Activated CD8-positive, alpha-beta memory T cell treated with anti-CD3 and anti-CD28 coated beads for 36 hours (primary cell): ENCODE measurements around the gene ATXN10. TPM values are rescaled to one million over a fixed set of nuclear protein-coding genes. Genes with fewer than 3 reads are reported as not detected.
"Not testable (repeated sequence)": the region's sequence is repeated elsewhere in the genome, so short reads cannot be mapped to it uniquely, and the experiment has no call there.

ENCODE experiments used
- CTCF ChIA-PET: fragments of 350-600 bp; sonication (Branson Sonifier 250); formaldehyde crosslinking; loops from one replicate; lab custom pipeline; 2021; ENCODE audit warnings: antibody characterized with exemption; lab: Charles Lee
- POLR2A ChIA-PET: fragments of 350-600 bp; sonication (Branson Sonifier 250); formaldehyde crosslinking; loops from one replicate; lab custom pipeline; 2021; ENCODE audit warnings: antibody characterized with exemption; lab: Charles Lee
- total RNA-seq, 2 experiments: library from RNA; stranded (reverse); gene quantifications; one replicate each; pipeline ENCODE4 v1.2.3, GENCODE V29; 2021

Gene ATXN10
- total RNA-seq, 2 experiments from 2014 or later: 105 to 120 TPM

DNA sequence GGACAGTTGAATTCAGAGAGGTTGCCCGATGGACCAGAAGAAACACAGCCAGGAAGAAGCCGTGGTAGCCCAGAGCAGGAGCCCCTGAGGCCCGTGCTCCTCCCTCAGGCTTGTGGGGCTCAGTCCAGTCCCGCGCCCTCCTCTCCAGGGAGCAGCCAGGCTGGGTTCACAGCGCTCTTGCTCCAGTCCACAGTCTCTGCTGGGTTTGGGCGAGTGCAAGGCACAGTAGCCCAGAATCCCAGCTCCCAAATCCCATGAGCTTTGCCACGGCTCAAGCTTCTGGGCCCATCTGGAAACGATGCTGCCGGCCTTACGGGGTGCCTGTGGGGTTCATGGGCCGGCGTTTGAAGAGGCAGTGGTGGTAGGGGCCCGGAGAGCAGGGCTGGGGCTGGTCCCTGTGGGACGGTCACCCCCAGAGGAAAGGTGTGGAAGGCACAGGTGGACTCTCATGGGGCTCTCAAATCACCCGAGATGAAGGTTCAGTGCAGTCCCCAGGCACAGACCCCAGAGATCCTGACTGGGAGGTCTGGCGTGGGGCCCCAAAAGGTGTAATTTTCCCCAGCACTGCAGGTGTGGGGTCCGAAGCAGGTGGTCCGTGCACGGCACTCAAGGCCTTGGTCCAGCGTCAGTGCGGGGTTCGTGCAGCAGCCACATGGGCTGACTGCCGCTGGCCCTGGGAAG lies 30.6 kb upstream of the ATXN10 start:
- ChIA-PET POLR2A (no interaction called here), CTCF (interaction anchor here (0.6 kb wide), 1 partner anchor 13 kb away, joined by 3 read pairs; no protein-coding TSS in a partner anchor)

GRCh38 chr22:45642986-45643385 lies 28.6 kb upstream of the ATXN10 start:
- ChIA-PET POLR2A (no interaction called here), CTCF (interaction anchor here (1.3 kb wide), 1 partner anchor 220 kb away, joined by 4 read pairs; no protein-coding TSS in a partner anchor)

DNA sequence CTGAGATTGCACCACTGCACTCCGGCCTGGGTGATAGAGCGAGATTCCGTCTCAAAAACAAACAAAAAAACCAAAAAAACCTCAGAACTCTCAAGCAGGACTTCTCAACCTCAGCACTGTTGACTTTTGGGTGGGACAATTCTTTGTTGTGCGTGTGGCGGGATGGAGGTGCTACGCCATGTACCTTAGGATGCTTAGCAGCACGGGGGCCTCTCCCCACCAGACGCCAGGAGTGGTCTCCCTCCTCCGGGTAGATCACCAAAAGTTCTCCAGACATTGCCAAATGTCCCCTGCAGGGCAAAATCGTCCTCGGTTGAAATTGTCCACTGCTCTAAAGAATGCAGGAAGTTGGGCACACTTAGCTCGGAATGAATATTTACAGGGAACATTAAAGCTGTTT lies 26.9 kb upstream of the ATXN10 start:
- POLR2A ChIA-PET: no interaction called here

GRCh38 chr22:45645150-45645525 lies 26.5 kb upstream of the ATXN10 start:
- ChIA-PET CTCF (interaction anchor here (0.9 to 1.7 kb wide), 10 partner anchors 12 to 349 kb away, joined by 3 to 7 read pairs (median 3); no protein-coding TSS in a partner anchor), POLR2A (no interaction called here)

More for the DNA sequence above, 26.9 kb upstream of the ATXN10 start:
- CTCF ChIA-PET: interaction anchor here (0.9 to 1.7 kb wide), 9 partner anchors 16 to 350 kb away, joined by 3 to 7 read pairs (median 3); no protein-coding TSS in a partner anchor

DNA sequence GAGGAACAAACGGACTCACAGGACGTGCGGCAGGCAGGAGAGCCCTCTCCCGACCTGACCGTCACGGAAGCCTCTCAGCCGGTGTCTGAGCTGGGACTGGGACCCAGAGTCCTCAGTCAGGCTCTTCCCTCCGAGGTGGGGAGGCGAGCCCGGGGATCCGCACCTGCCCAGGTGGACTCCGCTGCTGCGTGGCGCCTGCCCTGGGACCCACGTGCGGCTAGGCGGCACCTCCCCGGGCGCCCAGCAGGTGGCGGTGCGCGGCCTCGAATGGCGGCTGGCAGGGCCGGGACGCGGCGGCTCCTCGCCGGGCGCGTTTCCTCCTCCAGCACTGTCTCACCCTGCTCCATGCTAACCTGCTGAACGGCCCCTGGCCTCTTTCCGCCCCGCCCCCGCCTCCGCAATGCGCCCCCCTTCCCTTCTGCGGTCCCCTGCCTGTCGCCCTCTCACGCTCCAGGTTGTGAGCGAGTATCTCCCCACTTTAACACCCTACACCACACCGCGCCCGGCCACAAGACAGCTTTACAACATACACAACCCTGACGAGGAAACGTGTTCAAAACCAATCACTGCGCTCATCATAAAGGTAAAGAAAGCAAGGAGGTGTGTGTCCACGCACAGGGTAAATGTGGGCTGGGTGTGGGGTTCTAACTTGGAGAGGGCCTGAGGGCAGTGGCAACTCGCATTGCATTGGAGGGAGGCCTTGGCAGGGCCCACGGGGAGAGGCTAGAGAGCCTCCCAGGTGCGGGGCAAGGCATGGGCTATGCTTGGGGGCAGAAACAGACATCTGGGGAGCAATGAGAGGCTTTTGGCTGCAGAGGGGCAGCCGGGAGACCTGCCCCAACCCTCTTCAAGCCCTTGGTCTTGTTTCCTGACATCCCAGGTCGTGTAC lies 25.9 kb upstream of the ATXN10 start:
- CTCF ChIA-PET: interaction anchor here (0.9 to 1.7 kb wide), 10 partner anchors 12 to 349 kb away, joined by 3 to 7 read pairs (median 3); no protein-coding TSS in a partner anchor
- POLR2A ChIA-PET: no interaction called here

- ChIA-PET POLR2A (no interaction called here), CTCF (interaction anchor here (1.1 to 1.3 kb wide), 2 partner anchors 249 to 347 kb away, joined by 3 read pairs; no protein-coding TSS in a partner anchor)
Measured at GRCh38 chr22:45647532-45648225, 24.0 kb upstream of the ATXN10 start.

GRCh38 chr22:45648301-45649117 lies 23.1 kb upstream of the ATXN10 start:
- ChIA-PET POLR2A (no interaction called here), CTCF (no interaction called here)

DNA sequence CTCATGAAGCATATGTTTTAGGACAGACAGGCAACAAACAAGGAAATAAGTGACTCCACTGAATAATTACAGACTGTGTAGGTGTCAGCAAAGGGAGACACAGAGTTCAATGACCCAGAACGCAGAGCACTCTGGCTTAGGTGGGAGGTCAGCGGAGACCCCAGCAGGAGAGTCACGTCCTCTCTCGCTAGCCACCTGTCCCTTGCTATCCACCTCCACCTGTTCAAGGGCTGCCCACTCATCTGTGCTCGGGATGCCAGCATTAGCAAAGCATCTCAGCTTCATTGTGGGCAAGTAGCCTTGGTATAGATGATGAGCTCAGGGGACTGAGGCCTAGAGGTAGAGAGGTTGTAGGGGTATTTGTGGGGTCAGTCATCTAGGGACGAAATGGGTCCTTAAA lies 21.8 kb upstream of the ATXN10 start:
- CTCF ChIA-PET: no interaction called here
- POLR2A ChIA-PET: no interaction called here

GRCh38 chr22:45650721-45651120 lies 20.9 kb upstream of the ATXN10 start:
- ChIA-PET POLR2A (no interaction called here), CTCF (no interaction called here)

DNA sequence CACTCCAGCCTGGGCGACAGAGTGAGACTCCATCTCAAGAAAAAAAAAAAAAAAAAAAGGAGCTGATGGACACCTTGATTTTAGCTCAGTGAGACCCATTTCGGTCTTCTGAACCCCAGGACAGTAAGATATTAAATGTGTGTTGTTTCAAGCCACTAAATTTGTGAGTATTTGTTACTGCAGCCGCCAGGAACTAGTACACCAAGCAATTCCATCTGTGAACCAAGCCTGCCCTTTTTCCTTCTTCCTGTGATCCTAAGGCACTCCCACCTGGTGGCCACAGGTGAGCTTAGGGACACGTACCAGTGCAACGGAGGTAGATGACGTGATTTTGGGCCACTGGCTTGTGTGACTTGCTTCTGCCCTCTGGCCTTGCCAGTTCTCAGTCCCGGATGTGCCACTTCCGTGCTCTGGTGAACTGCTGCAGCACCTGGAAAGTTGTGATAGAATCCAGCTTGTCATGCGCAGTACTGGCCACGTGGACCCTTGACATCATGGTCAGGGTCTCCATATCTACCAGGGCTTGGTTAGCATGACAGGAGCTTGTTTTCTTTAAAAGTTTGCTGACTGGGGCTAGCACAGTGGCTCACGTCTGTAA lies 19.6 kb upstream of the ATXN10 start:
- ChIA-PET CTCF (no interaction called here), POLR2A (interaction anchor here (0.6 kb wide), 1 partner anchor 497 kb away, joined by 3 read pairs; no protein-coding TSS in a partner anchor)

DNA sequence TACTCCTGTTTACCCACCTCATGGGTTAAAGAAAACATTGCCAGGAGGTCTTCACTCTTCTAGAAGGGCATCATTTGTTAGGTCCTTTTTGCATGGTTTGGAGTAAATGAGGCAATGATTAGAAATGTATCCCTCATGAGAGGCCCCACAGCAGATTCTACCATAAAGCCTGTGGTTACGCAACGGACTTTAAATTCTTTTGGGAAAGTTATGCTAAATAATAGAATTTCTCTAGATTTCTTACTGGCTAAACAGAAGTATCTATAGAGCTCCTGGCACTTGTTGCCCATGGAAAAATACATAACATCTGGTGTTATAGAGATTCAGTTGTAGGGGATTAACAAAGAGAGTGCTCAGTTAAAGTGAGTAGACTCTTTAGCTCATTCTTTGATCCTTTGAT lies 15.1 kb upstream of the ATXN10 start:
- ChIA-PET POLR2A (no interaction called here), CTCF (interaction anchor here (1.8 kb wide), 1 partner anchor 11 kb away, joined by 5 read pairs; no protein-coding TSS in a partner anchor)

- CTCF ChIA-PET: interaction anchor here (0.6 to 1.8 kb wide), 2 partner anchors 9 to 12 kb away, joined by 4 to 5 read pairs; no protein-coding TSS in a partner anchor
- POLR2A ChIA-PET: no interaction called here
Measured at GRCh38 chr22:45657701-45658100, 13.9 kb upstream of the ATXN10 start.

DNA sequence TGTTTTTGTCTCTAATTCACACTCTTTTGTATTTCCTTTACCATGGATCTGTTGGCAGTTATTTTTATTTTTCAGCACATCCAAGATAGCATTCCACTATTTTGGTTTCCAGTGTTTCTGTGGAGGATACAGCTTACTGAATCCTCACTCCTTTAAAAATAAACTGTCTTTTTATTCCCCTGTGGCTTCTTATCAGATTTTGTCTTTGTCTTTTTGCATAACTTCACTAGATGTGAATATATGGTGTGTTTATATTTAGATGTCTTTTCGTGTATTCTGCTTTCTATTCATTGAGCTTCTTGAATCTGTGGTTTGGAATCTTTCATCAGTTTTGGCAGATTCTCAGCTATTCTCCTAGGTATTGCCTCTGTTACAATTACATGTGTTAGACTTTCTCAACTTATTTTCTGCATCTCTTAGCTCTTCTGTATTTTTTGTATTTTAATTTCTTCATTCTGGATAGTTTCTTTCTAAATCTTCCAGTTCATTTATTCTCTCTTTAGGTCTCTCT lies 7.4 kb upstream of the ATXN10 start:
- CTCF ChIA-PET: no interaction called here
- POLR2A ChIA-PET: no interaction called here

- ChIA-PET CTCF (no interaction called here), POLR2A (no interaction called here)
Measured at GRCh38 chr22:45667486-45667885, 4.1 kb upstream of the ATXN10 start.

- CTCF ChIA-PET: interaction anchor here (0.7 kb wide), 2 partner anchors 60 to 1248 kb away, joined by 5 read pairs; no protein-coding TSS in a partner anchor
- POLR2A ChIA-PET: not testable (repeated sequence)
Measured at GRCh38 chr22:45670363-45670762, 1.3 kb upstream of the ATXN10 start.

- ChIA-PET POLR2A (interaction anchor here (0.8 kb wide), 1 partner anchor 17 kb away, joined by 4 read pairs; no protein-coding TSS in a partner anchor), CTCF (interaction anchor here (0.7 kb wide), 1 partner anchor 1247 kb away, joined by 5 read pairs; no protein-coding TSS in a partner anchor)
Measured at GRCh38 chr22:45670981-45671782, 452 bp upstream of the ATXN10 start.
